T47D (cell line): Measurements from ENCODE around the gene PRM3.
"Not testable (repeated sequence)": the region's sequence is repeated elsewhere in the genome, so short reads cannot be mapped to it uniquely, and the experiment has no call there.

ENCODE experiments used
- DNase-seq, 2 experiments: peaks; one replicate each; pipeline versions ENCODE4 v3.0.0 to v3.0.0-alpha.2; 2011 to 2012; ENCODE audit warnings: low read depth in 1 of 2, low spot score in 1 of 2
- JUND ChIP-seq: IDR thresholded peaks from 2 replicates; pipeline ENCODE4 v1.6.1; 2012; ENCODE audit warnings: low read depth
- in situ Hi-C: cut with HindIII; loops from 2 replicates; pipeline ENCODE4 v1.10.0; 2016; ENCODE audit warnings: low sequenced_read_pairs, low pct_unique_long_range_greater_than_20kb

PRM3 gene

GRCh38 chr16:11299865-11300559 lies 26.6 kb upstream of the PRM3 start:
- no peak for TF ChIP-seq JUND
- in situ Hi-C loops: no loop called here
- no peak for DNase-seq

- in situ Hi-C loops, DNase-seq: not testable (repeated sequence)
Measured at GRCh38 chr16:11298950-11299547, 25.6 kb upstream of the PRM3 start.

GRCh38 chr16:11298143-11298900 lies 24.9 kb upstream of the PRM3 start:
- TF ChIP-seq JUND: no peak
- in situ Hi-C loops: no loop called here
- no peak for DNase-seq

- no peak for TF ChIP-seq JUND
- DNase-seq: peak in 1 of 2 experiments; percentile 67
- in situ Hi-C loops: no loop called here
Measured at GRCh38 chr16:11297492-11298142, 24.2 kb upstream of the PRM3 start.

- in situ Hi-C loops: no loop called here
- peak in 1 of 2 experiments; percentile 35 for DNase-seq
- TF ChIP-seq JUND: no peak
Measured at GRCh38 chr16:11296706-11297491, 23.5 kb upstream of the PRM3 start.

GRCh38 chr16:11296351-11296705 lies 22.9 kb upstream of the PRM3 start:
- in situ Hi-C loops: no loop called here
- TF ChIP-seq JUND: no peak
- no peak for DNase-seq

GRCh38 chr16:11295672-11296071 lies 22.2 kb upstream of the PRM3 start:
- no peak for DNase-seq
- no peak for TF ChIP-seq JUND
- in situ Hi-C loops: no loop called here

- no peak for TF ChIP-seq JUND
- in situ Hi-C loops: no loop called here
Measured at GRCh38 chr16:11292076-11292748, 18.8 kb upstream of the PRM3 start.

GRCh38 chr16:11291091-11291703 lies 17.8 kb upstream of the PRM3 start:
- TF ChIP-seq JUND: no peak
- peak in 1 of 2 experiments; percentile 33 for DNase-seq
- in situ Hi-C loops: no loop called here

More at GRCh38 chr16:11292076-11292748, 18.8 kb upstream of the PRM3 start:
- DNase-seq: no peak

GRCh38 chr16:11290102-11290893 lies 16.9 kb upstream of the PRM3 start:
- no peak for DNase-seq
- in situ Hi-C loops: no loop called here
- TF ChIP-seq JUND: no peak

- in situ Hi-C loops, DNase-seq: not testable (repeated sequence)
Measured at GRCh38 chr16:11289696-11290095, 16.3 kb upstream of the PRM3 start.
